ENCODE measurements around the gene GPRIN1. TPM values are rescaled to one million over a fixed set of nuclear protein-coding genes. Genes with fewer than 3 reads are reported as not detected.

GPRIN1 gene
- total and polyA plus RNA-seq, 2 of the 4 experiments (the other 2 are of a cell fraction) = 3.0 to 4.7 TPM

DNA sequence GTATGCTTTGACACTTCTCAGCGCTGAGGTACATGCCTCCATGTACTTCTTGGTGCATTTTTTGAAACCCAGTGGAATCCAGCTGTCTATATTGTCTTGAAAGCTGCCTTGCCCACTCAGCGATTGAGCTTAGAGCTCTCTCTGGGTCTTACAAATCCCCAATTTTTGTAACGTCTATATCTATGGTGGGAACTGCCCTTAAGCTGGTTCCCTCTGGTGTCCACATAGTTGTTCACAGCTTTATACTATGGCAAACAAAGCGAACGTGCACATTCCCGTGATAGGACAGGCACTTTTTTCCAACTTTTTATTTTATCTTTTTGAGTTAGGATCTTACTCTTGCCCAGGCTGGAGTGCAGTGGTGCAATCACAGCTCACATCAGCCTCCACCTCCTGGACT is 39.9 kb downstream of the GPRIN1 start:
- H4K8ac ChIP-seq (ENCODE audit: low read depth in 2 of 2, low read length in 2 of 2) = no peak overlapping the region
- in situ Hi-C loops (cut with MboI; ENCODE audit: low sequenced_read_pairs) = loop anchor here (10.0 to 25.0 kb wide), 2 partner anchors 55 to 833 kb away; no protein-coding TSS in a partner anchor
- H2AK5ac ChIP-seq (ENCODE audit: low read depth, low read length) = no peak overlapping the region
- BruUV-seq (replicated peaks) = no TSS peak
- H3K18ac ChIP-seq (ENCODE audit: low read depth, low read length) = no peak overlapping the region
- ChIA-PET CTCF (interaction anchor here (0.6 to 1.6 kb wide), 3 partner anchors 77 to 154 kb away, joined by 5 to 7 read pairs (median 7); partner anchors contain the start of genes CLTB and TSPAN17), POLR2A (ENCODE audit: unreplicated experiment) (no interaction called here)
- no peaks in the 10 kb centered on the region for H3K9me1 ChIP-seq (ENCODE audit: insufficient read depth, low read length)
- no peak overlapping the region for H3K4me3 ChIP-seq (ENCODE audit: insufficient read depth, low read depth, low read length)
- no peak overlapping the region for H3K27ac ChIP-seq (ENCODE audit: insufficient read depth, low read length)
- no peak overlapping the region for H2AK9ac ChIP-seq (replicated peaks; ENCODE audit: low read depth, low read length, poor library complexity)
- H2AFZ ChIP-seq (replicated peaks; ENCODE audit: low read length, poor library complexity) = peak overlapping the region; percentile 13
- ATAC-seq (ENCODE audit: low read depth) (peak; percentile 31; the same call in 1 of the 2 replicates), DNase-seq (peak; percentile 48)
- no peaks in the 10 kb centered on the region for H3K4me1 ChIP-seq (ENCODE audit: control insufficient read depth, insufficient read depth, low read length)
- H3K4me2 ChIP-seq (ENCODE audit: low read depth, low read length) = no peak overlapping the region
- no peak overlapping the region for H2BK15ac ChIP-seq (ENCODE audit: low read depth, low read length)
- dilution Hi-C loops (cut with HindIII; ENCODE audit: low sequenced_read_pairs, unreplicated experiment) = no loop called here
- no peak overlapping the region for H4K5ac ChIP-seq (ENCODE audit: low read depth, low read length)
- no peaks in the 10 kb centered on the region for H3K36me3 ChIP-seq (ENCODE audit: control insufficient read depth, insufficient read depth, low read length)
- H3K9me3 ChIP-seq (ENCODE audit: control insufficient read depth, insufficient read depth, low read length) = peaks cover 3% of the 10 kb centered on the region; the same call in 1 of the 2 replicates
- H3K9ac ChIP-seq (ENCODE audit: low read depth, low read length) = no peak overlapping the region
- peaks cover 19% of the 10 kb centered on the region for H3K27me3 ChIP-seq (ENCODE audit: control insufficient read depth, insufficient read depth, low read length)
- H3K23ac ChIP-seq (ENCODE audit: low read depth, low read length) = no peak overlapping the region
- H2BK5ac ChIP-seq (ENCODE audit: low read depth, low read length, poor library complexity, severe bottlenecking) = no peak overlapping the region
- no peak overlapping the region for H3K14ac ChIP-seq (replicated peaks; ENCODE audit: low read depth, low read length)
- H4K20me1 ChIP-seq (ENCODE audit: insufficient read depth, low read length) = no peaks in the 10 kb centered on the region
- H2BK20ac ChIP-seq (ENCODE audit: low read depth, low read length) = no peak overlapping the region
- H4K91ac ChIP-seq (ENCODE audit: insufficient read depth, low read depth, low read length) = no peak overlapping the region
- intact Hi-C loops (cut with micrococcal nuclease) = loop anchor here (1.0 kb wide), 1 partner anchor 154 kb away; the partner anchor contains the start of gene CLTB
- no peaks in the 10 kb centered on the region for H3K79me1 ChIP-seq (ENCODE audit: low read depth in 1 of 2, low read length in 2 of 2)
- TF ChIP-seq POLR2A (IDR thresholded peaks at IDR 0.05; ENCODE audit: low read depth, low read length) (no peak), RAD21 (IDR thresholded peaks at IDR 0.05; ENCODE audit: low read length) (peak; percentile 30), SMC3 (IDR thresholded peaks at IDR 0.05; ENCODE audit: low read depth, low read length) (peak; percentile 49), RFX5 (IDR thresholded peaks at IDR 0.05; ENCODE audit: low read depth, low read length) (no peak)
- TF ChIP-seq, protein P1, sequence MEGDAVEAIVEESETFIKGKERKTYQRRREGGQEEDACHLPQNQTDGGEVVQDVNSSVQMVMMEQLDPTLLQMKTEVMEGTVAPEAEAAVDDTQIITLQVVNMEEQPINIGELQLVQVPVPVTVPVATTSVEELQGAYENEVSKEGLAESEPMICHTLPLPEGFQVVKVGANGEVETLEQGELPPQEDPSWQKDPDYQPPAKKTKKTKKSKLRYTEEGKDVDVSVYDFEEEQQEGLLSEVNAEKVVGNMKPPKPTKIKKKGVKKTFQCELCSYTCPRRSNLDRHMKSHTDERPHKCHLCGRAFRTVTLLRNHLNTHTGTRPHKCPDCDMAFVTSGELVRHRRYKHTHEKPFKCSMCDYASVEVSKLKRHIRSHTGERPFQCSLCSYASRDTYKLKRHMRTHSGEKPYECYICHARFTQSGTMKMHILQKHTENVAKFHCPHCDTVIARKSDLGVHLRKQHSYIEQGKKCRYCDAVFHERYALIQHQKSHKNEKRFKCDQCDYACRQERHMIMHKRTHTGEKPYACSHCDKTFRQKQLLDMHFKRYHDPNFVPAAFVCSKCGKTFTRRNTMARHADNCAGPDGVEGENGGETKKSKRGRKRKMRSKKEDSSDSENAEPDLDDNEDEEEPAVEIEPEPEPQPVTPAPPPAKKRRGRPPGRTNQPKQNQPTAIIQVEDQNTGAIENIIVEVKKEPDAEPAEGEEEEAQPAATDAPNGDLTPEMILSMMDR (conservative IDR thresholded peaks at IDR 0.05; ENCODE audit: low read depth, low read length) = peak; percentile 42; the same call in 1 of the 2 replicates
- TF ChIP-seq, protein P2, sequence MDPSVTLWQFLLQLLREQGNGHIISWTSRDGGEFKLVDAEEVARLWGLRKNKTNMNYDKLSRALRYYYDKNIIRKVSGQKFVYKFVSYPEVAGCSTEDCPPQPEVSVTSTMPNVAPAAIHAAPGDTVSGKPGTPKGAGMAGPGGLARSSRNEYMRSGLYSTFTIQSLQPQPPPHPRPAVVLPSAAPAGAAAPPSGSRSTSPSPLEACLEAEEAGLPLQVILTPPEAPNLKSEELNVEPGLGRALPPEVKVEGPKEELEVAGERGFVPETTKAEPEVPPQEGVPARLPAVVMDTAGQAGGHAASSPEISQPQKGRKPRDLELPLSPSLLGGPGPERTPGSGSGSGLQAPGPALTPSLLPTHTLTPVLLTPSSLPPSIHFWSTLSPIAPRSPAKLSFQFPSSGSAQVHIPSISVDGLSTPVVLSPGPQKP (IDR thresholded peaks at IDR 0.05; ENCODE audit: borderline replicate concordance, low read depth, low read length) = no peak
- no peak overlapping the region for H3K4ac ChIP-seq (ENCODE audit: low read depth, low read length)
- H3K56ac ChIP-seq (ENCODE audit: extremely low read depth, insufficient read depth, low read length) = no peak overlapping the region
- no peak overlapping the region for H2BK120ac ChIP-seq (ENCODE audit: low read depth, low read length)
- 60% methylated on average over 1 of the region's 6 CpGs; no CpG with 5 or more reads in 1 of the 2 experiments for WGBS, 2 experiments (ENCODE audit: extremely low coverage in 2 of 2, insufficient read length in 1 of 2)

Data from IMR-90 (cell line).